VCaP (cell line): ENCODE measurements around the gene CDH3.

Source experiments
- H3K27ac ChIP-seq: fragments of 450-650 bp; 2 replicates; pipeline ENCODE4 v1.5.1; 2017
- TF ChIP-seq, protein P1 (sequence below): fragments of 450-650 bp; conservative IDR thresholded peaks from 2 replicates; pipeline ENCODE4 v1.5.1; 2017; ENCODE audit warnings: mild to moderate bottlenecking, moderate library complexity

Gene CDH3

DNA sequence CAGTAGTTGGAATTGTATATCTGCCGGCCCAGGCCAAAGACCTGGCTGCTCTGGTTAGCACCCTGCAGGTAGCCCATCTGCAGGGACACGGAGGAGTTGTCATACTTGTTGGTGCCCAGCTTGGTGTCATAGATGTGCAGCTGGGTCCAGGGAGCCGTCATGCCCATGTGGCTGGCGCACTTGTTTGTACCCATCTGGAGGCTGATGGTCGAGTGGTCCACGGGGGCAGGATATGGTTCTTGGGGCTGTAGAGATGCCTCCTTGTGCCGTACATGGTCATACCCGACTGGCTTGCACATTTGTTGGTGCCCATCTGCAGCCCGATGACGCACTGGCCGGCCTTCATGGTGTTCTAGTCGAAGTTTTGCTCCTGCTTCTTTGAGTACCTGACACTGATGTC, 6.0 kb downstream of the CDH3 start:
- TF ChIP-seq, protein P1, sequence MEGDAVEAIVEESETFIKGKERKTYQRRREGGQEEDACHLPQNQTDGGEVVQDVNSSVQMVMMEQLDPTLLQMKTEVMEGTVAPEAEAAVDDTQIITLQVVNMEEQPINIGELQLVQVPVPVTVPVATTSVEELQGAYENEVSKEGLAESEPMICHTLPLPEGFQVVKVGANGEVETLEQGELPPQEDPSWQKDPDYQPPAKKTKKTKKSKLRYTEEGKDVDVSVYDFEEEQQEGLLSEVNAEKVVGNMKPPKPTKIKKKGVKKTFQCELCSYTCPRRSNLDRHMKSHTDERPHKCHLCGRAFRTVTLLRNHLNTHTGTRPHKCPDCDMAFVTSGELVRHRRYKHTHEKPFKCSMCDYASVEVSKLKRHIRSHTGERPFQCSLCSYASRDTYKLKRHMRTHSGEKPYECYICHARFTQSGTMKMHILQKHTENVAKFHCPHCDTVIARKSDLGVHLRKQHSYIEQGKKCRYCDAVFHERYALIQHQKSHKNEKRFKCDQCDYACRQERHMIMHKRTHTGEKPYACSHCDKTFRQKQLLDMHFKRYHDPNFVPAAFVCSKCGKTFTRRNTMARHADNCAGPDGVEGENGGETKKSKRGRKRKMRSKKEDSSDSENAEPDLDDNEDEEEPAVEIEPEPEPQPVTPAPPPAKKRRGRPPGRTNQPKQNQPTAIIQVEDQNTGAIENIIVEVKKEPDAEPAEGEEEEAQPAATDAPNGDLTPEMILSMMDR: no peak
- no peak overlapping the region for H3K27ac ChIP-seq

DNA sequence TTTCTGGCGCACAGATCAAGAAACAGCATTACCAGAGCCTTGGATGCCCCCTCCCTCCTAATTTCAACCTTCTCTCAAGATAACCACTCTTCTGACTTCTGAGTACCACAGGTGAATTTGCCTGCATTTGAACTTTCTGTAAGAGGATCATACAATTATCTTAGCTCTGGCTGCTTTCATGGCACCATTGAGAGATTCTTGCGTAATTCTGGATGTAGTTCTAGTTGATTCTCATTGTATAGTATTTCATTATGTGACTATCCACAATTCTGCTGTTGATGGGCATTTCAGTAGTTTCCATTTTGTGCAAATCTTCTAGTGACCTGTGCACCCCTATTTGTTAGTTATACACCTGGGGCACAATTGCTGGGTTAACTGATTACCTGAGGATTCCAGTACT, 7.5 kb downstream of the CDH3 start:
- no peak overlapping the region for H3K27ac ChIP-seq
- TF ChIP-seq, protein P1: no peak

DNA sequence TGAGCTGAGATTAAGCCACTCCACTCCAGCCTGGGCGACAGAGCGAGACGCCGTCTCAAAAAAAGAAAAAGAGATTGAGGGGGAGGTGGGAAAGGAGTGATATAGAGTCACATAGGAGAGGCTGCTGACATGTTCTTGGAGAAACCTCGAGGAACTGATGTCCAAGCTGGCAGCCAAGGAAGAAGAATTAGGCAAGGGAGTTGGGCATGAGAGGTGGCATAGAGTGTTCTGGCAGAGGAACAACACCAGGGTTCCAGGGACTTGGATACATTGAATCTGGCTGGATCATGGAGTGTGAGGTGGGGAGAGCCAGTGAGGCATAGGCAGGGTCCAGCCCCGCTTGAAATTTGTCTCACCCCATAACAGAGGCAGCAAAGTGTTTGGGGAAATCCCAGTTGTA, 10.7 kb downstream of the CDH3 start:
- H3K27ac ChIP-seq: no peak overlapping the region

DNA sequence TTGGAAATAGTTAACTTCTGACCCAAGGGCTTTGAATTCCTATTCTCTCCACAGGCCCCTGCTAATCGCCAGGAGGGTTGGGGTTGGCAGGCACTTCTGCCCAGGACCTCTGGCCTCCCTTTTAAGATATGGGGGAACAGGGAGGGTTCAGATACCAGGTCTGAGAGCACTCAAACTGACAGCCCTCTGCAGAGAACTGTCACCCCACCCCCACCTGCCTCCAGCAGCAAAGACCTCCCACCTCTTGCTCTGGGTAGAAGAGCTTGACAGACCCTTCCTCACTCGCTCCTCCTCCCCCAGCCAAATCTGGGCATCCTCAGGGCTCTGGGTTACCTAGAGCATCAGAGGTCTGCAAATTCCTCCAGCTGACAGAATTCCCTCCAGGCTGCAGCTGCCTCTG, 11.6 kb downstream of the CDH3 start:
- TF ChIP-seq, protein P1: no peak
- no peak overlapping the region for H3K27ac ChIP-seq

More for the DNA sequence above, 10.7 kb downstream of the CDH3 start:
- TF ChIP-seq, protein P1: no peak

DNA sequence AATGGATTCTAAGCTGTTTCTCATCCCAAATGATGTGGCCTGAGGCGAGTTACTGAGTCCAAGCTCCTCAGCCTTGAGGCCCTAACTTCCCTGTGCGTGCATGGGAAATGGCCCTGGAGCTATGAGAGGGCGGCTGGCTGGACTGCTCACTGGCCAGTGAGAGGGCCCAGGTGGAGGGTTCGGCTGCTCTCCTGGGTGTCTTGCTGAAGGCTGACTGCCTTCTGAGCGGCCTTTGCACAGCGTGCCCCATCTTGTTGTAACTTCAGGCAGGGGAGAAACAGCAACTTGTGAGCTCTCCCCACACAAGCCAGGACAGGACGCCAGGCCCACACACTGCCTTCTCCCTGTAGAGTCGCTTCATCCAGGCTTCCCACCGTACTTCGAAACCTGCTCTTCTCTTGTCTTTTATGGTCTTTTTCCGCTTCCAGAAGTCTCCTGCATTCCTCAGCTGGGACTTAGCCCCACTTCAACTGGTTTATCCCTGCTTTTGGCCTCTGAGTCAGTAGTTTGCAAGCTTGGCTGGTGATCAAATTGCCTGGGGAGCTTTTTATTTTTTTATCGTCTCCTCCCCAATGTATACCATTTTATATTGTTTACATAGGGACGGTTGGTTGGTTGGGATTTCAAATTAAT, 13.3 kb downstream of the CDH3 start:
- peak overlapping the region; percentile 49 for H3K27ac ChIP-seq
- TF ChIP-seq, protein P1: no peak

DNA sequence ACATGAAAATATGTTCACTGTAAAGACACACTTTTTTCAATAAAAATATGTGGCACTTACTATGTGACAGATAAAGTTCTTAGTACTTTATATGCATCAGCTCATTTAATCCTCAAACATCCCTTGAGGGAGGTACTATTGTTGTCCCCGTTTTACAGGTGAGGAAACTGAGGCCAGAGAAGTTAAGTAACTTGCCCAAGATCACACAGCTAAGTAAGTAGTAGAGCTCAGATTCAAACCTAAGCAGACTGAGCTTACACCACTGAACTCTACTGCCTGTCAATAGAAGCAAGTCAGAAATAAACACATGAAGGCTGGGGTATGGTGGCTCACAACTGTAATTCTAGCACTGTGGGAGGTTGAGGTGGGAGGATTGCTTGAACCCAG, 13.9 kb downstream of the CDH3 start:
- TF ChIP-seq, protein P1: no peak
- peak overlapping the region; percentile 49 for H3K27ac ChIP-seq

DNA sequence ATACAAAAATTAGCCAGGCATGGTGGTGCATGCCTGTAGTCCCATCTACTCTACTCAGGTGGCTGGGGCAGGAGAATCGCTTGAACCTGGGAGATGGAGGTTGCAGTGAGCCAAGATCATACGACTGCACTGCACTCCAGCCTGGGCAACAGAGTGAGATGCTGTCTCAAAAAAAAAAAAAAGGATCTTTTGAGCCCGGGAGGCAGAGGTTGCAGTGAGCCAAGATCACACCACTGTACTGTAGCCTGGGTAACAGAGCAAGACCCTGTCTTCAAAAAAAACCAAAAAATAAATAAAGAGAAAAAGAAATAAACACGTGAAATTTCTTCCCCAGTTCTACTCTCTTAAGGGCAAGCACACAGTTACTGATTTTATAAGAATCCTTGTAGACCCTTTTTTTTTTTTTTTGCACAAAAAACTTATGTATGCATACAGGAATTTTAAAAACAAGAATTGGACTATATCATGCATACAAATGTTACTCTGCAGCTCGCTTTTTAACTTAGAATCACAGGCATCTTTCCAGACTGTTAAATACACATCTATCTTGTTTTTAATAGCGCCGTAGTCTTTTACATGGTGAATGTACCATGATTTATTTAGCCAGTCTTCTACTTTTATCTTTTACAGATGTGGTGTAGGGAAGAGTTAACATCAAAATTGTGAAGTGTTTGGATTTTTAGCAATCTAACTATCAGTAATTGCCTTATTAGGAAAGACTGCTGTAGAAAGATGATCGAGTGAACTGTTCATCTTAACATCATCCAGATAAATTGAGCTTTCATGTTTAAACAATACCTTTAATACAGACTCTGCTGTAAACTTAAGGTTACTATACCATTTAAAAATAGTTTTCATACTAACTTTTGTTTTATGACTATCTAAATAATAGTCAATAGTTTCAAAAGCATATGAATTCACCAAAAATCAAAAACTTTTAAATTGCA, 14.6 kb downstream of the CDH3 start:
- peak overlapping the region; percentile 49 for H3K27ac ChIP-seq
- TF ChIP-seq, protein P1: no peak
